ENCODE data around the gene TTLL10. TPM values are rescaled to one million over a fixed set of nuclear protein-coding genes. Genes with fewer than 3 reads are reported as not detected.

TTLL10 gene
- total and polyA plus RNA-seq, 2 of the 4 experiments (the other 2 are of a cell fraction), result not detected

DNA sequence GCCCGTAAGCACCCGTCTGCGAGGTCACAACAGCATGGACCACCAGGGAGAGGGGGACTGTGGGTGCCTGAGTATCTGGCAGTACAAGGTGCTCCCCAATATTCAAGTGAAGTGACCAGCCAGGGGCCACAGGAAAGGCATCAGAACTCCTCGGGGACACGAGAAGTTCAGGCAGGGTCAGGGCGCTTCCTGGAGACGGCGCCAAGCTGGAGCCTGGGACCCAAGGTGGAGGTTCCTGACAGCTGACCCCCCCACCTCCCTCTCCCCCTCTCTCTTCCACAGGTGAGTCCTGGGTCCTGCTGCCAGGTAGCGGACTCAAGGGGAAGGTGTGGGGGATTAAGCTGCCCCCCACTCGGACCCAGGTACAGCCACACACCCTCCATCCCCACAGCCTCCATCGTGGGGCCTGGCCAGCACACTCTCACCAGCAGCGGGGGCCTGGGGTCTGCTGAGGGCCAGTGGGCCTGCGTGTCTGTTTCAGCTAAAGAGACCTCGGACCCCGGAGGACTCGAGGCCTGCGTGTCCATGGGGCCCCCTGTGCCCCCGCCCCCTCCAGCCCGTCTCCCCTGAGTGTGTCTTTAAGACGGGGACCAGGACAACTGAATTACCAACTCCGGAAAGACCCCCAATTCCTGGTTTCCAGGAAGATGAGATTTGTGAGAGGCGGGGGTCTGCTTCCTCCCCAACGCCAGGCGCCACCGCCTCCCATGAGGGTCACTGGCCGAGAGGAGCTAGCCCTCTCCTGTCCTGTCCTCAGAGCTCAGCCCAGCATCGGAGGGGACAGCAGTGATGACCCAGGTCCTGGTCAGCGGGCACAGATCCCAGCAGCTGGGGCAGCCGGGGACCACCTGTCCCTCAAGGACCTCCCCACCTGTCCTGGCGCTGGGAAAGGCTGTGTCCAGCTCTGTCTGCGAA, 26.5 kb downstream of the TTLL10 start:
- POLR2A ChIA-PET (ENCODE audit: unreplicated experiment), result no interaction called here
- Histone ChIP-seq H3K4me3 (ENCODE audit: insufficient read depth, low read depth, low read length) (no peak overlapping the region), H3K9me3 (ENCODE audit: control insufficient read depth, insufficient read depth, low read length) (peaks cover 2% of the 10 kb centered on the region; the same call in 1 of the 2 replicates), H3K18ac (ENCODE audit: low read depth, low read length) (no peak overlapping the region), H3K23ac (ENCODE audit: low read depth, low read length) (no peak overlapping the region), H2BK20ac (ENCODE audit: low read depth, low read length) (no peak overlapping the region), H3K4me1 (ENCODE audit: control insufficient read depth, insufficient read depth, low read length) (no peaks in the 10 kb centered on the region), H3K4me2 (ENCODE audit: low read depth, low read length) (no peak overlapping the region), H2BK120ac (ENCODE audit: low read depth, low read length) (no peak overlapping the region), H3K27me3 (ENCODE audit: control insufficient read depth, insufficient read depth, low read length) (no peaks in the 10 kb centered on the region; the same call in 1 of the 2 replicates), H3K9ac (ENCODE audit: low read depth, low read length) (no peak overlapping the region), H2AK5ac (ENCODE audit: low read depth, low read length) (peak overlapping the region; percentile 28; the same call in 1 of the 2 replicates), H2AFZ (replicated peaks; ENCODE audit: low read length, poor library complexity) (no peak overlapping the region), H3K56ac (ENCODE audit: extremely low read depth, insufficient read depth, low read length) (no peak overlapping the region), H3K14ac (replicated peaks; ENCODE audit: low read depth, low read length) (no peak overlapping the region), H2AK9ac (replicated peaks; ENCODE audit: low read depth, low read length, poor library complexity) (no peak overlapping the region), H4K91ac (ENCODE audit: insufficient read depth, low read depth, low read length) (no peak overlapping the region), H4K20me1 (ENCODE audit: insufficient read depth, low read length) (no peaks in the 10 kb centered on the region), H3K36me3 (ENCODE audit: control insufficient read depth, insufficient read depth, low read length) (no peaks in the 10 kb centered on the region), H3K9me1 (ENCODE audit: insufficient read depth, low read length) (no peaks in the 10 kb centered on the region), H3K27ac (ENCODE audit: insufficient read depth, low read length) (no peak overlapping the region; the same call in 1 of the 2 replicates), H2BK5ac (ENCODE audit: low read depth, low read length, poor library complexity, severe bottlenecking) (no peak overlapping the region), H2BK15ac (ENCODE audit: low read depth, low read length) (no peak overlapping the region), H3K4ac (ENCODE audit: low read depth, low read length) (peak overlapping the region; percentile 61), H4K8ac (ENCODE audit: low read depth in 2 of 2, low read length in 2 of 2) (0 out of 4 replicates have a peak overlapping the region, but pooled peaks of 1 of the 2 experiments have one; percentile 64), H4K5ac (ENCODE audit: low read depth, low read length) (no peak overlapping the region), H3K79me1 (ENCODE audit: low read depth in 1 of 2, low read length in 2 of 2) (no peaks in the 10 kb centered on the region)
- ATAC-seq (ENCODE audit: low read depth) (no peak), DNase-seq (no peak)
- intact Hi-C loops (cut with micrococcal nuclease), result no loop called here
- CTCF ChIA-PET, result no interaction called here
- TF ChIP-seq MXI1 (IDR thresholded peaks at IDR 0.05; ENCODE audit: borderline replicate concordance, low read depth, low read length) (no peak), CEBPB (IDR thresholded peaks at IDR 0.05; ENCODE audit: low read depth, low read length) (no peak), SMC3 (IDR thresholded peaks at IDR 0.05; ENCODE audit: low read depth, low read length) (no peak), RFX5 (IDR thresholded peaks at IDR 0.05; ENCODE audit: low read depth, low read length) (no peak), NFE2L2 (IDR thresholded peaks at IDR 0.05; ENCODE audit: low read depth, low read length) (no peak), BHLHE40 (IDR thresholded peaks at IDR 0.05; ENCODE audit: low read depth, low read length) (no peak)
- TF ChIP-seq, protein P1, sequence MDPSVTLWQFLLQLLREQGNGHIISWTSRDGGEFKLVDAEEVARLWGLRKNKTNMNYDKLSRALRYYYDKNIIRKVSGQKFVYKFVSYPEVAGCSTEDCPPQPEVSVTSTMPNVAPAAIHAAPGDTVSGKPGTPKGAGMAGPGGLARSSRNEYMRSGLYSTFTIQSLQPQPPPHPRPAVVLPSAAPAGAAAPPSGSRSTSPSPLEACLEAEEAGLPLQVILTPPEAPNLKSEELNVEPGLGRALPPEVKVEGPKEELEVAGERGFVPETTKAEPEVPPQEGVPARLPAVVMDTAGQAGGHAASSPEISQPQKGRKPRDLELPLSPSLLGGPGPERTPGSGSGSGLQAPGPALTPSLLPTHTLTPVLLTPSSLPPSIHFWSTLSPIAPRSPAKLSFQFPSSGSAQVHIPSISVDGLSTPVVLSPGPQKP (IDR thresholded peaks at IDR 0.05; ENCODE audit: borderline replicate concordance, low read depth, low read length), result no peak
- no TSS peak for BruUV-seq (replicated peaks)
- 87% methylated on average over 7 of the region's 31 CpGs; no CpG with 5 or more reads in 1 of the 2 experiments for WGBS, 2 experiments (ENCODE audit: extremely low coverage in 2 of 2, insufficient read length in 1 of 2)
- in situ Hi-C loops (cut with MboI; ENCODE audit: low sequenced_read_pairs), result no loop called here
- dilution Hi-C loops (cut with HindIII; ENCODE audit: low sequenced_read_pairs, unreplicated experiment), result no loop called here
